ENCODE measurements around the gene AOC1. TPM values are rescaled to one million over a fixed set of nuclear protein-coding genes. Genes with fewer than 3 reads are reported as not detected.

The AOC1 gene
- total and polyA plus RNA-seq, 2 donors = 1.3 to 3.5 TPM

GRCh38 chr7:150876817-150877526, 24.7 kb downstream of the AOC1 start:
- peaks cover 0 to 2% of the 10 kb centered on the region in 2 donors for H3K4me1 ChIP-seq (ENCODE audit: control insufficient read depth in 2 of 2, insufficient read depth in 2 of 2, low read length in 2 of 2)
- H3K4me3 ChIP-seq (ENCODE audit: low read length in 2 of 2) = no peak overlapping the region
- H3K9me3 ChIP-seq (ENCODE audit: control insufficient read depth in 2 of 2, insufficient read depth in 1 of 2, low read length in 1 of 2) = no peaks in the 10 kb centered on the region
- peak; percentile 4 to 61 (median 23) for DNase-seq (ENCODE audit: low read depth in 6 of 9, low spot score in 9 of 9)
- 6% methylated on average over 19 of the region's 19 CpGs for WGBS
- H3K27ac ChIP-seq (ENCODE audit: low read depth in 1 of 2, low read length in 1 of 2) = no peak overlapping the region
- no peaks in the 10 kb centered on the region for H3K36me3 ChIP-seq (ENCODE audit: control insufficient read depth in 2 of 2, insufficient read depth in 2 of 2, low read length in 1 of 2)
- peaks cover 0 to 15% of the 10 kb centered on the region in 2 donors for H3K27me3 ChIP-seq (ENCODE audit: control insufficient read depth in 2 of 2, insufficient read depth in 1 of 2, low read length in 1 of 2)

- Histone ChIP-seq H3K36me3 (ENCODE audit: control insufficient read depth in 2 of 2, insufficient read depth in 2 of 2, low read length in 1 of 2) (no peaks in the 10 kb centered on the region), H3K27me3 (ENCODE audit: control insufficient read depth in 2 of 2, insufficient read depth in 1 of 2, low read length in 1 of 2) (peaks cover 0 to 15% of the 10 kb centered on the region in 2 donors), H3K4me3 (ENCODE audit: low read length in 2 of 2) (no peak overlapping the region), H3K9me3 (ENCODE audit: control insufficient read depth in 2 of 2, insufficient read depth in 1 of 2, low read length in 1 of 2) (no peaks in the 10 kb centered on the region), H3K27ac (ENCODE audit: low read depth in 1 of 2, low read length in 1 of 2) (no peak overlapping the region), H3K4me1 (ENCODE audit: control insufficient read depth in 2 of 2, insufficient read depth in 2 of 2, low read length in 2 of 2) (peaks cover 0 to 2% of the 10 kb centered on the region in 2 donors)
- WGBS = 83% methylated on average over 4 of the region's 4 CpGs
- no peak for DNase-seq (ENCODE audit: low read depth in 6 of 9, low spot score in 9 of 9)
Observed at GRCh38 chr7:150877536-150877935, 25.2 kb downstream of the AOC1 start.

- H3K36me3 ChIP-seq (ENCODE audit: control insufficient read depth in 2 of 2, insufficient read depth in 2 of 2, low read length in 1 of 2) = no peaks in the 10 kb centered on the region
- H3K9me3 ChIP-seq (ENCODE audit: control insufficient read depth in 2 of 2, insufficient read depth in 1 of 2, low read length in 1 of 2) = no peaks in the 10 kb centered on the region
- peaks cover 0 to 2% of the 10 kb centered on the region in 2 donors for H3K4me1 ChIP-seq (ENCODE audit: control insufficient read depth in 2 of 2, insufficient read depth in 2 of 2, low read length in 2 of 2)
- H3K4me3 ChIP-seq (ENCODE audit: low read length in 2 of 2) = no peak overlapping the region
- no peak for DNase-seq (ENCODE audit: low read depth in 6 of 9, low spot score in 9 of 9)
- no peak overlapping the region for H3K27ac ChIP-seq (ENCODE audit: low read depth in 1 of 2, low read length in 1 of 2)
- peaks cover 0 to 15% of the 10 kb centered on the region in 2 donors for H3K27me3 ChIP-seq (ENCODE audit: control insufficient read depth in 2 of 2, insufficient read depth in 1 of 2, low read length in 1 of 2)
Observed at GRCh38 chr7:150879345-150879744, 27.0 kb downstream of the AOC1 start.

GRCh38 chr7:150881189-150881588, 28.9 kb downstream of the AOC1 start:
- no peak for DNase-seq (ENCODE audit: low read depth in 6 of 9, low spot score in 9 of 9)
- H3K27me3 ChIP-seq (ENCODE audit: control insufficient read depth in 2 of 2, insufficient read depth in 1 of 2, low read length in 1 of 2) = peaks cover 0 to 11% of the 10 kb centered on the region in 2 donors
- H3K4me3 ChIP-seq (ENCODE audit: low read length in 2 of 2) = no peak overlapping the region
- 94% methylated on average over 1 of the region's 1 CpG for WGBS
- H3K4me1 ChIP-seq (ENCODE audit: control insufficient read depth in 2 of 2, insufficient read depth in 2 of 2, low read length in 2 of 2) = peaks cover 0 to 2% of the 10 kb centered on the region in 2 donors
- H3K27ac ChIP-seq (ENCODE audit: low read depth in 1 of 2, low read length in 1 of 2) = no peak overlapping the region
- H3K36me3 ChIP-seq (ENCODE audit: control insufficient read depth in 2 of 2, insufficient read depth in 2 of 2, low read length in 1 of 2) = no peaks in the 10 kb centered on the region
- H3K9me3 ChIP-seq (ENCODE audit: control insufficient read depth in 2 of 2, insufficient read depth in 1 of 2, low read length in 1 of 2) = no peaks in the 10 kb centered on the region

- peaks cover 0 to 2% of the 10 kb centered on the region in 2 donors for H3K27me3 ChIP-seq (ENCODE audit: control insufficient read depth in 2 of 2, insufficient read depth in 1 of 2, low read length in 1 of 2)
- H3K27ac ChIP-seq (ENCODE audit: low read depth in 1 of 2, low read length in 1 of 2) = no peak overlapping the region
- WGBS = 93% methylated on average over 2 of the region's 2 CpGs
- H3K36me3 ChIP-seq (ENCODE audit: control insufficient read depth in 2 of 2, insufficient read depth in 2 of 2, low read length in 1 of 2) = no peaks in the 10 kb centered on the region
- H3K9me3 ChIP-seq (ENCODE audit: control insufficient read depth in 2 of 2, insufficient read depth in 1 of 2, low read length in 1 of 2) = no peaks in the 10 kb centered on the region
- H3K4me1 ChIP-seq (ENCODE audit: control insufficient read depth in 2 of 2, insufficient read depth in 2 of 2, low read length in 2 of 2) = no peaks in the 10 kb centered on the region
- H3K4me3 ChIP-seq (ENCODE audit: low read length in 2 of 2) = no peak overlapping the region
- DNase-seq (ENCODE audit: low read depth in 6 of 9, low spot score in 9 of 9) = no peak
Observed at GRCh38 chr7:150890853-150891584, 38.7 kb downstream of the AOC1 start.

GRCh38 chr7:150891740-150892139, 39.4 kb downstream of the AOC1 start:
- Histone ChIP-seq H3K27me3 (ENCODE audit: control insufficient read depth in 2 of 2, insufficient read depth in 1 of 2, low read length in 1 of 2) (peaks cover 0 to 9% of the 10 kb centered on the region in 2 donors), H3K9me3 (ENCODE audit: control insufficient read depth in 2 of 2, insufficient read depth in 1 of 2, low read length in 1 of 2) (no peaks in the 10 kb centered on the region), H3K27ac (ENCODE audit: low read depth in 1 of 2, low read length in 1 of 2) (no peak overlapping the region), H3K4me3 (ENCODE audit: low read length in 2 of 2) (no peak overlapping the region), H3K4me1 (ENCODE audit: control insufficient read depth in 2 of 2, insufficient read depth in 2 of 2, low read length in 2 of 2) (no peaks in the 10 kb centered on the region), H3K36me3 (ENCODE audit: control insufficient read depth in 2 of 2, insufficient read depth in 2 of 2, low read length in 1 of 2) (no peaks in the 10 kb centered on the region)
- no peak for DNase-seq (ENCODE audit: low read depth in 6 of 9, low spot score in 9 of 9)
- 94% methylated on average over 5 of the region's 5 CpGs for WGBS

GRCh38 chr7:150895809-150896208, 43.5 kb downstream of the AOC1 start:
- Histone ChIP-seq H3K9me3 (ENCODE audit: control insufficient read depth in 2 of 2, insufficient read depth in 1 of 2, low read length in 1 of 2) (no peaks in the 10 kb centered on the region), H3K36me3 (ENCODE audit: control insufficient read depth in 2 of 2, insufficient read depth in 2 of 2, low read length in 1 of 2) (no peaks in the 10 kb centered on the region), H3K4me3 (ENCODE audit: low read length in 2 of 2) (no peak overlapping the region), H3K27me3 (ENCODE audit: control insufficient read depth in 2 of 2, insufficient read depth in 1 of 2, low read length in 1 of 2) (peaks cover 5 to 43% of the 10 kb centered on the region in 2 donors), H3K27ac (ENCODE audit: low read depth in 1 of 2, low read length in 1 of 2) (no peak overlapping the region), H3K4me1 (ENCODE audit: control insufficient read depth in 2 of 2, insufficient read depth in 2 of 2, low read length in 2 of 2) (peaks cover 0 to 3% of the 10 kb centered on the region in 2 donors)
- DNase-seq (ENCODE audit: low read depth in 6 of 9, low spot score in 9 of 9) = no peak
- WGBS = 93% methylated on average over 2 of the region's 2 CpGs

- peaks cover 5 to 51% of the 10 kb centered on the region in 2 donors for H3K27me3 ChIP-seq (ENCODE audit: control insufficient read depth in 2 of 2, insufficient read depth in 1 of 2, low read length in 1 of 2)
- H3K4me3 ChIP-seq (ENCODE audit: low read length in 2 of 2) = no peak overlapping the region
- DNase-seq (ENCODE audit: low read depth in 6 of 9, low spot score in 9 of 9) = no peak
- H3K4me1 ChIP-seq (ENCODE audit: control insufficient read depth in 2 of 2, insufficient read depth in 2 of 2, low read length in 2 of 2) = peaks cover 0 to 3% of the 10 kb centered on the region in 2 donors
- H3K9me3 ChIP-seq (ENCODE audit: control insufficient read depth in 2 of 2, insufficient read depth in 1 of 2, low read length in 1 of 2) = no peaks in the 10 kb centered on the region
- WGBS = 84% methylated on average over 10 of the region's 10 CpGs
- no peak overlapping the region for H3K27ac ChIP-seq (ENCODE audit: low read depth in 1 of 2, low read length in 1 of 2)
- H3K36me3 ChIP-seq (ENCODE audit: control insufficient read depth in 2 of 2, insufficient read depth in 2 of 2, low read length in 1 of 2) = no peaks in the 10 kb centered on the region
Observed at GRCh38 chr7:150896562-150897209, 44.4 kb downstream of the AOC1 start.
